H7 (cell line): ENCODE data around the gene LBX1. TPM values are rescaled to one million over a fixed set of nuclear protein-coding genes. Genes with fewer than 3 reads are reported as not detected.

ENCODE experiments used
- DNase-seq: peaks from one replicate; pipeline ENCODE4 v3.0.0; 2012
- H3K27me3 ChIP-seq: 2 replicates; pipeline ENCODE4 v1.6.0; 2011; ENCODE audit warnings: mild to moderate bottlenecking, low read length; ENCODE audit not compliant: control insufficient read depth, insufficient read depth
- H3K36me3 ChIP-seq: replicated peaks from 2 replicates; pipeline ENCODE4 v1.5.1; 2011; ENCODE audit warnings: low read length; ENCODE audit not compliant: control insufficient read depth, insufficient read depth
- H3K4me3 ChIP-seq: 2 replicates; pipeline ENCODE4 v1.5.1; 2011; ENCODE audit warnings: low read depth, mild to moderate bottlenecking, control low read depth, low read length, moderate library complexity; ENCODE audit not compliant: insufficient read depth
- total RNA-seq: library from RNA; depleted of rRNA; stranded (reverse); fragments of >200 nt; shearing (Covaris generic); gene quantifications from 2 replicates; pipeline ENCODE4 v1.2.3, GENCODE V29; 2014

The LBX1 gene
- total RNA-seq, 1 experiment from 2014 or later, result not detected

DNA sequence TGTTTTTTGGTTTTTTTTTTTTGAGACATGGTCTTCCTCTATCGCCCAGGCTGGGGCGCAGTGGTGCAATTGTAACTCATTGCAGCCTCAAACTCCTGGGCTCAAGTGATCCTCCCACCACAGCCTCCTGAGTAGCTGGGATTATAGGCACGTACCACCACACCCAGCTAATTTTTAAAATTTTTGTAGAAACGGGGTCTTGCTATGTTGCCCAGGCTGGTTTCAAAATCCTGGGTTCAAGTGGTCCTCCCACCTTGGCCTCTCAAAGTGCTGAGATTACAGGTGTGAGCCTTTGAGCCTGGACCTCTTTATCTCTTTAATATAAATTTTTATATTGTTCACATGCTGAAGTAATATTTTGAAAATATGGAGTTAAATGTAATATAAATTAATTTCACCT is 28.2 kb upstream of the LBX1 start:
- no peak for DNase-seq
- no peaks in the 10 kb centered on the region for H3K36me3 ChIP-seq
- no peak overlapping the region for H3K4me3 ChIP-seq
- H3K27me3 ChIP-seq, result peaks cover 6% of the 10 kb centered on the region

DNA sequence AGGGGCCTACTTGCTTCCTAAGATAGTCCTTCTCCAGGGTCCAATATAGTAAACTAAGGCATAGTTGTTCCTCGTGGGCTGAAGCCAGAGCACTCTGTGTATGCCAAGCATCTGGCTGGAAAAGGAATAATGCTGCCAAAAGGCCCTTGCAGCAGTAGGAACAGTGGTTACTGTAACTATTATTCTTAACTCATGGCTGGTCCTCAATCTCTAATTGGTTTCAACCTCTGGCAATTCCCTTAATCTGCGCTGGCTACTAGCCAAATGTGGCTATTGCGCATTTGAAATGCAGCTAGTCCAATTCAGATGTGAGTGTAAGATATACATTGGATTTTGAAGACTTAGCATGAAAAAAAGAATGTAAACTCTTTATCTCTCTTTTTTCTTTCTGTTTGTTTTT is 27.8 kb upstream of the LBX1 start:
- no peak for DNase-seq
- no peaks in the 10 kb centered on the region for H3K36me3 ChIP-seq
- no peak overlapping the region for H3K4me3 ChIP-seq
- H3K27me3 ChIP-seq, result peaks cover 6% of the 10 kb centered on the region

DNA sequence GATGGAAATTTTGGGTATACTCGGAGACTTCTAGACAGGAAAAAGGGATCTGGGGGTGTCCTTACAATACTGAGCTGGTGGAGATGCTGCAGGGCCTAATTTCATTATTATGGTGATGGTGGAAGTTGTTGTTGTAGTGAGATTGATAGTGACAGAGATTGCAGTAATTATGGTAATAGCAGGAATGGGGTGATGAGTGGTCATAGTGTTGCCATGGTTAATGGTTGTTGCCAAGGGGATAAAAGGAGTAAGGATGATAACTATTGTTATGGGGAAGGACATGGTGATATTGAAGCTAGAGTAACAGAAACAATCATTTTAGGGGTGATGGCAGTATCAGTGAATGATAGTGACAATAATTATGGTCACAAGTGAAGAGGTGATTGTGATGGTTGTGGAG is 27.1 kb upstream of the LBX1 start:
- H3K36me3 ChIP-seq, result no peaks in the 10 kb centered on the region
- H3K4me3 ChIP-seq, result no peak overlapping the region
- DNase-seq, result no peak
- peaks cover 6% of the 10 kb centered on the region for H3K27me3 ChIP-seq

DNA sequence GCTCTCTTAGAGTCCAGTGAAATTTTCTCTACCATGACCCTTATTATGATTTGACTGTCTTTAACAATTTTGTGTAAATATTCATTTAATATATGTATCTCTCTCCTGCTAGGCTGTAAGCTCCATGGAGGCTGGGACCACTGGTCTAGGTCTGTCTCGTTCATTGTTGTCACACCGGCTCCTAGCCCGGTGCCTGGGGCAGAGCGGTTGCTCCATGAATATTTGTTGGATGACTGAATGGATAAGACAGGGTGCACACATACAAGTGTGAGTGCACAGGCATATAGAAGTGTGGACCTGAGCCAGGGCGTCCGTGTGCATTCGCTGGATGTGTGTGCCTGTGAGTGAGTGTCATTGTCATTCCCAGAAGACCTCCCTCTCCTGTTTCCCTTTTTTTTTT is 20.9 kb upstream of the LBX1 start:
- peaks cover 4% of the 10 kb centered on the region for H3K27me3 ChIP-seq
- H3K36me3 ChIP-seq, result no peaks in the 10 kb centered on the region
- no peak overlapping the region for H3K4me3 ChIP-seq
- DNase-seq, result no peak

DNA sequence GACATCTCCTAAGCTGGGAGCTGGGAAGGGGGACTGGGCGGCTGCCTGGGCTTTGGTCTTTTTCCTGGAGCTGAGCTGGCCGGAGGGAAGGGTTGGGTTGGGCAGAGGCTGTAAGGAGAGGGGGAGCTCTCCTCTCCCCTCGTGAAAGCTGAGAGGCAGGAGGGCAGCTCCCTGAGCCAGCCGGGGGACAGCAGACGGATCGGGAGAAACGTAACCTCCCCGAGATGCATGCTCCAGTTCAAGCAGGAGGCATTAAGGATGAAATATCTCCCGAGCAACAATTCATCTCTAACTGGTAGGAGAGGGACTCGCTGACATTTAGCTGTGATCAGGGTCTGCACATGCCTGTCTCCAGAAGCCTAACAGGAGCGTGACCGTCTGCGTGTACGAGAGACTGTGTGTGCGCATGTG is 19.9 kb upstream of the LBX1 start:
- Histone ChIP-seq H3K27me3 (peaks cover 4% of the 10 kb centered on the region), H3K4me3 (no peak overlapping the region), H3K36me3 (no peaks in the 10 kb centered on the region)
- DNase-seq, result peak; percentile 42

DNA sequence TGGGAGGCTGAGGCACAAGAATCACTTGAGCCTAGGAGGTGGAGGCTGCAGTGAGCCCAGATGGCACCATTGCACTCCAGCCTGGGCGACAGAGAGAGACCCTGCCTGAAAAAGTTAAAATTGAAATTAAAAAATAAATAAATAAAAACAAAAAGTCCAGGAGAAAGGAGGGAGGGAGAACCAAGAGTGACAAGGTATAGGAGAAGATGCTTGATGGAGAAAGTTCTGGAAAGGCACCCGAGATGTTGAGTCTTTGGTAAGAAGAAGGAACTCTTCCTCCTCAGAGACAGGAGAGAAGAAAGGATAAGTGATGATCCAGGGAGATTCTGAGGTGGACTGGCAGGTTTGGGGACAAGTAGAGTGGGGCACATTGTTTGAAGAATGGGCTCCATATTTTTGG is 17.4 kb upstream of the LBX1 start:
- Histone ChIP-seq H3K4me3 (no peak overlapping the region), H3K36me3 (no peaks in the 10 kb centered on the region), H3K27me3 (peaks cover 8% of the 10 kb centered on the region)
- no peak for DNase-seq

DNA sequence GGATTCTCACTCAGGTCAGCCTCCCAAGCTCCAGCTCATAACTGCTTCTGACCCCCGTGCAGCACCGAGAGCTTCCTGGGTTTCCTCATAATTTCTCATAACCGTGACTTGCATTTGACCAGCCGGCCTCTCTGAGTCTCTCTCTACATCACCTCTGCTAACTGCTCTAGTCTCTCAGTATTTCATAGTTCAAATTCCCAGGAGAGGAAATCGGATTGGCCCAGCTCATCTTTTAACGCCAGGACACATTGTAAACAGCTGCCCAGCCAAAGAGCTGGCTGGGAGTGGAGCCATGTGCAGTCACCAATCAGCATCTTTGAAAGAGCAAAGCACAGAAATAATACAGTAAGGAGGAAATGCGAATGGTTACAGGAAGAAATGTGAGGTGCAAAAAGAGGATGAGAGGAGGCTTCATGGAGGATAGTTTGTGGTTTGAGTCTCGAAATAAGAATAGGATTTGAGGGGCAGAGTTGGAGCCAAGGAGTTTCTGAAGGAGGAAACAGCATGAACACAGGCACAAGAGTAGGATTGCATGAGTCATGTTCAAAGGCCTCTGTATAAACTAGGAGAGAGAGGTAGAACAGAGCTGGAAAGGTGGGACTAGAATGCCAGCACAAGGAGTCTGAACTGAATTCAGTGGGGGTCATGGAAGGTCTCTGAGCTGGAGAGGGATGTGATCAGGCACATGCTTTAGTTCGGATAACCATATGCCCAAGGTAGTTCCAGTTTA is 15.2 kb upstream of the LBX1 start:
- Histone ChIP-seq H3K4me3 (no peak overlapping the region), H3K36me3 (no peaks in the 10 kb centered on the region), H3K27me3 (peaks cover 21% of the 10 kb centered on the region)
- no peak for DNase-seq

DNA sequence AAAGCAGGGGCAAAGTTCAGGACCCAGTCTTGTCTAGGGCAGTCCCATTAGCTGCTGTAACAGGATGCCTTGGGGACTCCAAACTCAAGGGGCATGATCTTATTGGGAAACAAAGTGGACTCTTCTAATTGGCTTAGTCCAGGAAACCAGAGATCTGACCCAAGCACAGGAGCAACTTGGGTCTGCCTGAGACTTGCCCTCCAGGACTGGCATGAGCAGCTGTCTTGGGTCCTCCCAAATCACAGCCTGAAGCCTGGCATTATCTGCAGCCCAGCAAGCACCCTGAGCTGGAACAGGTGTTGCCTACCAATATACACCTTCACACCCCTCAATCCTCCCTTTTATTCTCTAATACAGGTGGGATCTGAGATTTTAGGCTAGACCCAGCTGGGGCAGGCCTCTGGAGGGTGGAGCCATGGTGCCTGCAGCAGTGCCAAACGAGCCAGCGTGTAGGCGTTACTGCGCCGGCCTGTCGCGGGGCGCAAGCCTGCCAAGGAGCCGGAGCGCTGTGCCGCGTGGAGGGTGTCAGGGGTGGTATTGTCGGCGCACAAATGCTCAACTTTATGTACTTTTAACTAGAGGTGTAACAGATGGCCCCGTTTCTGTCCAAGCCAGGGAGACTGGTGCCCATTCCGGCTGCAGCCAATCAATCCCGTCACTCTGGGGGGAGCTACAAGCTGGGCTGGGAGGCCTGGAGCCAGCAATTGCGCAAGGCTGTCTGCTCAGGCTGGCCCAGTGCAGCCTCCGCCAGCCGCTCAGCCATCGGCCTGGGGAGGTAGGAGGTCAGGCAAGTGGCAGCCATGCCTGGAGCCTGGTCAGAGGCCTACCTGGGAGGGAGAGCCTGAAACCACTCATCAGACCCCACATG is 12.8 kb upstream of the LBX1 start:
- no peak for DNase-seq
- Histone ChIP-seq H3K27me3 (peaks cover 45% of the 10 kb centered on the region), H3K4me3 (no peak overlapping the region), H3K36me3 (no peaks in the 10 kb centered on the region)

DNA sequence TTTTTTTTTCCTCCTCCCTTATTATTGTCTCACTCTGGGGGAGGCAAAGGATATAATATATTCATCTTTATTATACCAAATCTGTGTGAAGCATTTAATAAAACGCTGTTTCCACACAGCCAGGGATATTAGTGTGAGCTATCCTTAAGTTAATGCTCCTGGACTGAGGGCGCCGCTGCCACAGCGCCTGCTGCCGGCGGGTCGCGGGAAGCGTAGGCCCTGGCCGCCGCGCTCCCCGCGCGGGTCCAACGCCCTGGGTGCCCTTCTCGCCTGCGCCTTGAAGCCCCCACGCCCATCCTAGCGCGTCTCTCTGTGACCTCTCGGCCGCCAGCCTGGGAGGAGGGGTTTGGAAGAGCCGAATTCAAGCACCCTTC is 9.5 kb upstream of the LBX1 start:
- no peak overlapping the region for H3K4me3 ChIP-seq
- peak; percentile 90 for DNase-seq
- peaks cover 73% of the 10 kb centered on the region for H3K27me3 ChIP-seq
- no peaks in the 10 kb centered on the region for H3K36me3 ChIP-seq

DNA sequence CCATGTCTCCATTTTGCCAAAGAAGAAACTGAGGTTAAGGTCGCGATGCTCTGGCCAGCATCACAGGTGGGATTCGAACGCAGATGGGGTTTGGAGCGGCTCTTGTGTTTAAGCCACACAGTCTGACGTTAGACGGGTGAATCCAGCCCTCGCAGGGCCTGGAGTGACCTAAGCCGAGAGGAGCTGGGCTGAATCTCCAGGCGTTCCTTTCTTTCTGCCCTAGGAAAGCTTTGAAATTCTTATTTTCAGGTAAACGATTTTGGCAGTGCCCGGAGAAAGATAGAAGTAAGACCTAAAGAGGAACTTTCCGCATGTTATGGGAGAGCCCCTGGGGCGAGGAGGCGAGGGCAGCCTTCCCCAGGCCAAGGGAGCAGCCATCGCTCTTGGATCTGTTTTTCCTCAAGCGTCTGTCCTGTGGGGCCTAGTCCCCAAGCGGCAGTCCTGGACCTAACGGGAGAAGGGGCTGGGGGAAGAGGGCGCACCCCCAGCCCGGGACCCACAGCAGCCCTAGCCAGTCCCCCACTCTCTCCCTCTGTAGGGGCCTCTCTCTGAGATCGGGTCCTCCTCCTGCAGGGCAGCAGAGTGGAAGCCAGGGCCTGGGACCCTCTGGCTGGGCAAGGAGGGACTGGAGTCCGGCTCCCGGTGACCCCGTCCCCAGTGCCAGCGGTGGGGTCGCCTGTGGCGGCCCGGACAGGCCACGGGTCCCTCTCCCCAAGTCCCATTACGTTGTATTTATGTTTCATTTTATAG is 8.9 kb upstream of the LBX1 start:
- peak; percentile 74 for DNase-seq
- Histone ChIP-seq H3K4me3 (no peak overlapping the region), H3K36me3 (no peaks in the 10 kb centered on the region), H3K27me3 (peaks cover 77% of the 10 kb centered on the region)

DNA sequence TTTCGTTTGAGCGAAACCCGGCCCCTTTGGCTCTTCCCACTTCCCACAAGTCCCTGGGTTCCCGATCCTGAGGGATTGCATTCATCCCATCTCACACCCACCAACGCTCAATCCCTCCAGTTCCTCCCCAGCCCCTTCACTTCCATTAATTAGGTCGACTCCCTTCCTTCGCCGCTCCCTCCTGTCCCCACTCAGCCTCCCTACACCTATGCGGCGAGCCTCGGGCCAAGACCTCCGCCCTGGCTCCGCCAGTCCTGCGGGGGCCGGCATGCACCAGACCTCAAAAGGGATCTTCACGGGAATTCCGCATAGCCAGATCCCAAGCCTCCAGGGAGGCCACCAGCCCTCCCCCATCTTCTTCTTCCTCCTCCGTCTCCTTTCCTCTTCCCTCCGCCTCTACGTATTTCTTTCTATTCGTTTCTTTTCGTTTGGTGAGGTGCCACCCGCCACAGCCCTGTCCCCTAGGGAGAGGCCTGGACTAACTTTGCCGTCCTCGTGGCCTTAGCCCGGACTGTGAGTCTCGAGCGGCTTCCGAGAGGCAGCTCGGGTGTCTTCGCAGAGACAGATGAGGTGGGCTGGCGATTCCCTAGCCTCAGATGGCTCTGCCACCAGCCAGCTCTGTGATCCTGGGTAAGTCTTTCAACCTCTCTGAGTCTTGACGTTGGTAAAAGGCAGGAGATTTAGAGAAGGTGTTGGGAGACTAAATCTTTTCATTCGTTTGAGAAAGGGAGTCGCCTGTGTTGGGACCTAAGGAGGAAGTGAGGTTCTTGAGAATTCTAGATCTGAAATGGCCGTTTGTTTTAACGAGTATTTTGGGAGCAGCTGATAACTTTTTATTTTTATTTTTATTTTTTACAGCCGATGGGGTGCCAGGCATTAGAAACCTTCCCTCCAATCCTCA is 8.1 kb upstream of the LBX1 start:
- no peaks in the 10 kb centered on the region for H3K36me3 ChIP-seq
- DNase-seq, result peak; percentile 87
- H3K4me3 ChIP-seq, result peak overlapping the region; percentile 39
- H3K27me3 ChIP-seq, result peaks cover 85% of the 10 kb centered on the region

DNA sequence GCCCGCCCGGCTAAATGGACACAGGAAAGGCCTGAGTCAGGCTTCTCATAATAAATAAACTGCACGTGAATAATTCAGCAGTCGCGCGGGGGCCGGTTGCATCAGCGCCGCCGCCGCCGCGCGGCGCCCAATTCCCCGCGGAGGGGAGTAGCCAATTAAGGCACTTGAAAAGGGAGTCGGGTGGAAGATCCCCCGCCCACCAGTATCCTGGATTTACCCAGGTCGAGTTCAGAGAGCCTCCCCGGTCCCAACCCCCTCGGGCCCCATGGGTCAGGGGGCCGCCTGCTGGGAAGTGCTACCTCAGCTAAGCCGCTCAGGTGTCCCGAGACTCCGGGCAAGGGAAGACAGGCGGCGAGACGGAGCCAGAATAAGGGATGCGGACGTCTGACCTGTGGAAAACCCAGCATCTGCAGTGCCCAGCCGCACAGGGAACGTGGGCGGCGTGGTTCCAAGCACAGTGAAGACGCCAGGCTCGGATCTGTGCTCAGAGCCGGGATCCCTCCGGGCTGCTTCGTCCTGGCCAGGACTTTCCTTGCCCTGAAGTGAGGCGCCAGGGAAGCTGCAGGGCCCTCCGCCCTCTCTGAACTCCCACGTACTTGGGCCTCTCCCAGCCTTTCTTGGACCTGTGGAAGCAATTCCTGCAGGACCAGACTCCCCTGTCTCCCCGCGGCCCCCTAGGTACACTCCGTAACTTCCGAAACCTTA is 7.3 kb upstream of the LBX1 start:
- peaks cover 93% of the 10 kb centered on the region for H3K27me3 ChIP-seq
- H3K4me3 ChIP-seq, result peak overlapping the region; percentile 39
- peak; percentile 94 for DNase-seq
- no peaks in the 10 kb centered on the region for H3K36me3 ChIP-seq

DNA sequence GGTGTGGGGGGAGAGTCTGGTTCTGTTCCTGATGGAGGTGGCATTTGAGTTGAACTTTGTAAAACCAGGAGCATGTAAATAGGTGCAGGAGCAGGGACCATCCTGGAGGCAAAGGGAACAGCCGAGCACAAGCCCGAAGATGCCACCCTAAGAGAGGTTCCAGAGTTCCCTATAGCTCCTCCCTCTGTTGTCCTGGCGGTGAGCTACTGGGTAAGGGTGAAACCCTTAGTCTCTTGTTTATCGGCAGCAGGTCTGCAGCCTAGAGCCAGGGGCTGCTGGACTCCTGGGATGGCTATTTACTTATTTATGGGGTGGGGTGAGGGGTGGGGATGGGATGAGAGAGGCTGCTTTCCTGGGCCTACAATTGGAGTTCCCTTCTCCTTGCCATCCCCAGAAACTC is 6.5 kb upstream of the LBX1 start:
- Histone ChIP-seq H3K4me3 (no peak overlapping the region), H3K27me3 (peaks cover 100% of the 10 kb centered on the region), H3K36me3 (no peaks in the 10 kb centered on the region)
- DNase-seq, result peak; percentile 82
